Colonic mucosa (tissue), 4 donors: ENCODE measurements around the gene ZNF385A. TPM values are rescaled to one million over a fixed set of nuclear protein-coding genes. Genes with fewer than 3 reads are reported as not detected.

Experiments used
- DNase-seq: peaks from one replicate; pipeline ENCODE4 v3.0.0-alpha.2; 2020
- H3K27ac ChIP-seq: fragments of 200-600 bp; one replicate; pipeline ENCODE4 v1.8.0; 2021
- H3K27me3 ChIP-seq: fragments of 200-600 bp; one replicate; pipeline ENCODE4 v1.8.0; 2021
- H3K36me3 ChIP-seq: fragments of 200-600 bp; one replicate; pipeline ENCODE4 v1.8.0; 2021
- H3K4me1 ChIP-seq: fragments of 200-600 bp; one replicate; pipeline ENCODE4 v1.8.0; 2021; ENCODE audit warnings: mild to moderate bottlenecking
- H3K4me3 ChIP-seq: fragments of 200-600 bp; one replicate; pipeline ENCODE4 v1.8.0; 2021
- H3K9ac ChIP-seq, 2 donors: one replicate each; pipeline ENCODE4 v1.7.0; 2013; ENCODE audit warnings: control low read depth in 2 of 2, low read depth in 2 of 2, low read length in 2 of 2
- H3K9me3 ChIP-seq: fragments of 200-600 bp; one replicate; pipeline ENCODE4 v1.8.0; 2021
- intact Hi-C: fragments of 100-400 bp; cut with DNase I; formaldehyde crosslinking; loops from one replicate; pipeline ENCODE4 v1.14.1; 2022
- total RNA-seq, 2 donors: library from RNA; stranded (reverse); fragmentation: NEBNext Ultra II Directional in 1 of 2; extraction: Animal tissue kit (Norgen Biotek cat#: 25700) in 1 of 2; gene quantifications; one replicate each; pipeline ENCODE4 v1.2.1, GENCODE V29; 2021
- TF ChIP-seq, protein P1 (sequence below): fragments of 200-600 bp; IDR thresholded peaks from one replicate; pipeline ENCODE4 v1.8.0; 2022; ENCODE audit warnings: antibody characterized with exemption, mild to moderate bottlenecking
- donor health status: healthy.
- donor health status: DM: no; HTN: no; CAD: no.
- donor health status: DM: no; HTN: no; CAD: no.

ZNF385A gene
- total RNA-seq, 2 donors from 2014 or later: 3.8 to 7.3 TPM

DNA sequence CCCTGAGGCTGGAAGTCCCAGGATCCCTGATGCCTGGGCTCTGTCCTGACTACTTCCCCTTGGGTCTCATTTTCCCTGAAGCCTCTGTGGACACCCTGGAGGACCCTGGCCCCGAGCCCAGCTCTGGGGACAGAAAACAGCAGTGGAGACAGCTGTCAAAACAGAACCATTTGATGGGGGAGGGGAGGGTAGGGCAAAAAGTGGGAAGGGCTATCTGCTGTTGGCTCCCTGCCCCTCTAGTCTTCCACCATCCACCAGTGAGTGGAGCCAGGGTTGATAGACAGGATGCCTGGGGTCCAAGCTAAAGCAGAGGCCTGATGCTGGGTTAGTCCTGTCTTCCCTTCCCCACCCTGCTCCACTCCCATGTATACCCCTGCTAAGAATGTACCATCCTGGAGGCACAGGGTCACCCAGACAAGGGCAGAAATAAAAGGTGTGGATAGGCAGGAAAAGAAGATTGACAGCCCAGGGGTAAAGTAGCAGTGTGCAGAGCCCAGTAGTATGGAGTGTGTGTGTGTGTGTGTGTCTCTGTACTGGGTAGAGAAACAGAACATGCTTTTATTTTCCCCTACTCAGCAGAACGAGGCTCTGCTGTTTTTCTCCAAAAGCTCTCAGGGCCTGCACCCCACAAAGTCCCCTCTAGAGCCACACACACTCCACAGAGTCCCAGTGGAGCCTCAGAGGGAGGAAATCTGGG lies 9.8 kb downstream of the ZNF385A start:
- H3K9ac ChIP-seq: peak overlapping the region in 1 of 2 donors; percentile 38
- H3K27ac ChIP-seq: no peak overlapping the region
- H3K4me3 ChIP-seq: no peak overlapping the region
- H3K36me3 ChIP-seq: no peaks in the 10 kb centered on the region
- intact Hi-C loops: no loop called here
- DNase-seq: no peak
- TF ChIP-seq, protein P1, sequence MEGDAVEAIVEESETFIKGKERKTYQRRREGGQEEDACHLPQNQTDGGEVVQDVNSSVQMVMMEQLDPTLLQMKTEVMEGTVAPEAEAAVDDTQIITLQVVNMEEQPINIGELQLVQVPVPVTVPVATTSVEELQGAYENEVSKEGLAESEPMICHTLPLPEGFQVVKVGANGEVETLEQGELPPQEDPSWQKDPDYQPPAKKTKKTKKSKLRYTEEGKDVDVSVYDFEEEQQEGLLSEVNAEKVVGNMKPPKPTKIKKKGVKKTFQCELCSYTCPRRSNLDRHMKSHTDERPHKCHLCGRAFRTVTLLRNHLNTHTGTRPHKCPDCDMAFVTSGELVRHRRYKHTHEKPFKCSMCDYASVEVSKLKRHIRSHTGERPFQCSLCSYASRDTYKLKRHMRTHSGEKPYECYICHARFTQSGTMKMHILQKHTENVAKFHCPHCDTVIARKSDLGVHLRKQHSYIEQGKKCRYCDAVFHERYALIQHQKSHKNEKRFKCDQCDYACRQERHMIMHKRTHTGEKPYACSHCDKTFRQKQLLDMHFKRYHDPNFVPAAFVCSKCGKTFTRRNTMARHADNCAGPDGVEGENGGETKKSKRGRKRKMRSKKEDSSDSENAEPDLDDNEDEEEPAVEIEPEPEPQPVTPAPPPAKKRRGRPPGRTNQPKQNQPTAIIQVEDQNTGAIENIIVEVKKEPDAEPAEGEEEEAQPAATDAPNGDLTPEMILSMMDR: no peak
- no peaks in the 10 kb centered on the region for H3K9me3 ChIP-seq
- H3K27me3 ChIP-seq: no peaks in the 10 kb centered on the region
- H3K4me1 ChIP-seq: peaks cover 6% of the 10 kb centered on the region

DNA sequence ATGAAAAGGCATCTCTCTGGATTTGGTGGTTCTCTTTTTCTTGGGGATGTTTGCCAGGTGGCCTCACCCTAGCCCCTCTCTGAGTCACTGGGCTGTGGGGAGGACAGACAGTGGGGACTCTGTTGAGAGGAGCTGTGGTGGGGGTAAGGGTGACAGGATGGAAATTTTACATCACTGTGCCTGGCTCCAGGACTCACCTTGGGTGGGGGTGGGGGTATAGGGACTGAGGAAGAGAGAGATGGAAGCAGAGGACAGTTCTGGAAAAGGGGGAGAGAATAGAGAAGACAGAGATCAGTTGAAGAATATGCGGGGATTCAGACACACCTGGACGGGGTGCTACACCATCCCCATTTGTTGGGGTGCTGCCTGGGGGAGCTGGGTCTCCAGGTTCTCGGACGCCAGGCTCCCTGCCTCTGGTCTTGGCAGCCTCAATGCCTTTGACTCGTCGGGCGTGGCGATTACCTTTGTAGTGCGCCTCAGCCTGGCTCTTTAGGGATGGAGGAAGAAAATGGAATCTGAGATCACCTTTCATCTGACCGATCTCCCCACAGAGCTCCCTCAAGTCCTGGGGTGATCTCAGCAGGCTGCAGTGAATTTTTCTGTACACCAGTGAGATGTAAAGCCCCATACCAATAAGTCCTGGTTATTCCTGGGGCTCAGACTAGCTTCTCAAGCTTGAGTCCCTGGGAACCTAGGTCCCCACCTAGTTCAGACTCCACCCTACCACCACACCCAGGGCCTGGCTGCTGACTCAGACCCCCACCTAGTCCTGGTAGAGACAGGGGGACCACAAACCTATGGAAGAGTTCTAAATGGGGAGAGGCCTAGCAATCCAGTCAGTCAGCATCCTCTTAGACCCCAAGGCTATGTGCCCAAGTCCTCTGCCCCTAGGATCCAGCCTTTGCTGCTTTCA lies 10.6 kb downstream of the ZNF385A start:
- DNase-seq: no peak
- H3K27ac ChIP-seq: no peak overlapping the region
- peaks cover 9% of the 10 kb centered on the region for H3K4me1 ChIP-seq
- no peak overlapping the region for H3K9ac ChIP-seq
- no peaks in the 10 kb centered on the region for H3K36me3 ChIP-seq
- H3K27me3 ChIP-seq: no peaks in the 10 kb centered on the region
- no peaks in the 10 kb centered on the region for H3K9me3 ChIP-seq
- intact Hi-C loops: no loop called here
- TF ChIP-seq, protein P1: no peak
- no peak overlapping the region for H3K4me3 ChIP-seq

DNA sequence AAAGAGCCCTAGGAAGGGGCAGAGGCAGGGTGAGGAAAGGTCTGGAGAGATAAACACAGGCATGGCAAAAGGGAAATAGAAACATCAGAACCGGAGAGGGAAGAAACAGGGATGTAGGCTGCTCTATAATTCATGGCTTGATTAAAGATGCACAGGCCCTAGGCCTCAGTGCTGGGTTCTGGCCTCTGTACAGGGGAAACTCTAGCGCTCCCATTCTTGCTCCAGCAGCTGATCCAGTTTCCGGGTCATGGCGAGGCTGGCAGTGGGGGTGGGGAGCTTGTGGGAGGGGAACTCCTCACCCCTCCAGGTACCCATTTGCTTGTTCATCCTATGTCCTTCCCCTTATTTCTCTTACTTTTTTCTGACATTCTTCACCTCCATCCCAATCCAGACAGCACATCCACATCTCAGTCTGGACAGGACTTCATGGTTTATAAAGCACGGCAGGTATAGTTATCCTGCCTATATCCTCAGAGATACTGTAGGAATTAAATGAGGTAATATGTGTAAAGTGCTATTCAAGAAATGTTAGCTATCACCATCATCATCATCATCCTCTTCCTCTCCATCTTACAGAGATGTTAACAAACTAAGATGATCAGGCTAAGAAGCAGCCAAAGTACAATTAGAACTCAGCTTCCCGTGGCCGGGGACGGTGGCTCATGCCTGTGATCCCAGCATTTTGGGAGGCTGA lies 12.3 kb downstream of the ZNF385A start:
- no peaks in the 10 kb centered on the region for H3K9me3 ChIP-seq
- no peaks in the 10 kb centered on the region for H3K27me3 ChIP-seq
- no peak overlapping the region for H3K4me3 ChIP-seq
- H3K9ac ChIP-seq: no peak overlapping the region
- intact Hi-C loops: no loop called here
- H3K36me3 ChIP-seq: no peaks in the 10 kb centered on the region
- DNase-seq: no peak
- peak overlapping the region; percentile 36 for H3K27ac ChIP-seq
- TF ChIP-seq, protein P1: no peak
- H3K4me1 ChIP-seq: peaks cover 11% of the 10 kb centered on the region

DNA sequence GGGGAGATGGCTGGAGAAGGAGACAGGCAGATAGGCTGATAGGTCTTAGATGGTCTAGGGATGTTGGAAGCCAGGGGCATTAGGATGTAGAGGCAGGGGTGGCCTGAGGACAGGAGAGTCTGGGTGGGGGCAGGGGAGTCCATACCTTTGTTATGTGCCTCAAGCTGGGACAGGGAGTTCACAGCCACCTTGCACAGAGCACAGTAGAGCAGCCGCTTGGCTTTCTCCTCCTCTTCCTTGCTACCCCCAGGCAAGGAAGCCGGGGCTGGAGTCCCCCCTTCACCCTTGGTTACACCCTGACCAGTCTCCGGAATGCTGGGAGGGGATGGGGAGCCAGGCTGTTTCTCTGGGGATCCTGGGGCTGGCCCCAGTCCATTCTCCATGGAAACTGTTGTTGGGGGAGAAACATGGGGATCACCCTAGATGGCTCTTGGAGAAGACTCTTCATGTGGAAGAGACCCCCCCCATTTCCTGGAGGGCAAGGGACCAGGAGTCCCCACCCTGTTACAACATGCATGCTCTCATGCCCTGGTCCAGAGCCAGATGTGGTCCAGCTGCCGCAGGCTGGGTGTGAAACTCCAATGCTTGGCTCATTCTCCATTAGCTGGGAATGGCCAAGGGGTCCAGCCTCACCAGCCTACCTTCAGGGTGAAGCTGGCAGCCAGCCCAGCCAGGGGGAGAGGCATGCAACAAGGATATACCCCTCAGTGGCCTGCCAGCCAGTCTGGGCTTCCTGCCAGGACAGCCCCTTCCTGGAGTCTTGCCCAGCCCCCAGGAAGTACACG lies 13.0 kb downstream of the ZNF385A start:
- intact Hi-C loops: no loop called here
- Histone ChIP-seq H3K9me3 (no peaks in the 10 kb centered on the region), H3K4me1 (peaks cover 11% of the 10 kb centered on the region), H3K27ac (peak overlapping the region; percentile 36), H3K4me3 (no peak overlapping the region), H3K27me3 (no peaks in the 10 kb centered on the region), H3K9ac (no peak overlapping the region), H3K36me3 (no peaks in the 10 kb centered on the region)
- peak; percentile 54 for DNase-seq
- TF ChIP-seq, protein P1: no peak
